SK-N-SH (cell line): ENCODE measurements around the gene STAC3. TPM values are rescaled to one million over a fixed set of nuclear protein-coding genes. Genes with fewer than 3 reads are reported as not detected.

Experiments used
- CTCF ChIA-PET: fragments of 300-600, 350-600 bp; formaldehyde crosslinking; extraction: SDS; loops from one replicate; lab custom pipeline; 2021; lab: Yijun Ruan, JAX
- POLR2A ChIA-PET: fragments of 350-600 bp; sonication (Branson Sonifier 250); formaldehyde crosslinking; extraction: SDS; loops from one replicate; lab custom pipeline; 2020; ENCODE audit warnings: antibody characterized with exemption, inconsistent platforms; lab: Yijun Ruan, JAX
- DNase-seq: peaks from one replicate; pipeline ENCODE4 v3.0.0; 2012
- H2AFZ ChIP-seq: fragments of 200-600 bp; sonication (generic); 2 replicates; pipeline ENCODE4 v1.8.1; 2016; ENCODE audit warnings: antibody characterized with exemption, mild to moderate bottlenecking, low read depth
- H3F3A ChIP-seq: fragments of 200-600 bp; sonication (generic); replicated peaks from 2 replicates; pipeline ENCODE3; 2016; ENCODE audit warnings: antibody characterized with exemption, mild to moderate bottlenecking; ENCODE audit not compliant: insufficient read depth
- H3K27ac ChIP-seq, 2 experiments: fragments of 200-500 bp in 1 of 2; fragments of 200-600 bp in 1 of 2; sonication (Bioruptor generic) in 1 of 2; sonication (generic), shearing (Covaris generic) in 1 of 2; 2 replicates each; pipeline versions ENCODE4 v1.5.1 to v1.6.1; 2014 to 2016; ENCODE audit warnings: low read depth in 2 of 2, inconsistent platforms in 1 of 2, low read length in 1 of 2, mild to moderate bottlenecking in 1 of 2, mixed read lengths in 1 of 2
- H3K27me3 ChIP-seq: fragments of 200-600 bp; sonication (generic), shearing (Covaris generic); 2 replicates; pipeline ENCODE4 v1.6.1; 2016; ENCODE audit warnings: mixed run types; ENCODE audit not compliant: insufficient read depth
- H3K36me3 ChIP-seq, 2 experiments: fragments of 200-500 bp in 1 of 2; fragments of 200-600 bp in 1 of 2; sonication (Bioruptor generic) in 1 of 2; sonication (generic) in 1 of 2; replicated peaks in 1 of 2; 2 replicates each; pipeline versions ENCODE3 to v1.5.1; 2014 to 2016; ENCODE audit warnings: low read length in 1 of 2, mild to moderate bottlenecking in 1 of 2; ENCODE audit not compliant: insufficient read depth in 2 of 2, control insufficient read depth in 1 of 2
- H3K4me1 ChIP-seq, 2 experiments: fragments of 200-500 bp in 1 of 2; fragments of 200-600 bp in 1 of 2; sonication (Bioruptor generic) in 1 of 2; sonication (generic), shearing (Covaris generic) in 1 of 2; 2 replicates each; pipeline versions ENCODE4 v1.5.1 to v1.6.1; 2014 to 2016; ENCODE audit warnings: low read depth in 1 of 2, low read length in 1 of 2, mixed run types in 1 of 2; ENCODE audit not compliant: insufficient read depth in 2 of 2, control insufficient read depth in 1 of 2
- H3K4me2 ChIP-seq: fragments of 200-600 bp; sonication (generic), shearing (Covaris generic); 2 replicates; pipeline ENCODE4 v1.6.1; 2017; ENCODE audit warnings: mixed run types
- H3K4me3 ChIP-seq, 2 experiments: fragments of 200-500 bp in 1 of 2; fragments of 200-600 bp in 1 of 2; sonication (Bioruptor generic) in 1 of 2; sonication (generic), shearing (Covaris generic) in 1 of 2; 2 replicates each; pipeline versions ENCODE4 v1.5.1 to v1.8.1; 2014 to 2016; ENCODE audit warnings: low read depth in 2 of 2, inconsistent platforms in 1 of 2, low read length in 1 of 2, mild to moderate bottlenecking in 1 of 2, mixed read lengths in 1 of 2, moderate library complexity in 1 of 2
- H3K79me2 ChIP-seq: fragments of 200-600 bp; sonication (generic); 2 replicates; pipeline ENCODE4 v1.8.1; 2017; ENCODE audit warnings: mild to moderate bottlenecking; ENCODE audit not compliant: insufficient read depth
- H3K9ac ChIP-seq: fragments of 200-600 bp; sonication (generic); 2 replicates; pipeline ENCODE4 v1.6.1; 2017; ENCODE audit warnings: mixed run types
- H3K9me2 ChIP-seq: fragments of 200-600 bp; sonication (generic); 2 replicates; pipeline ENCODE4 v1.6.1; 2017; ENCODE audit warnings: mixed run types
- H3K9me3 ChIP-seq: fragments of 200-600 bp; sonication (generic); 2 replicates; pipeline ENCODE4 v1.6.1; 2017; ENCODE audit warnings: mixed run types, mild to moderate bottlenecking, moderate library complexity
- H4K20me1 ChIP-seq: fragments of 200-600 bp; sonication (generic); 2 replicates; pipeline ENCODE4 v1.6.1; 2017; ENCODE audit warnings: mild to moderate bottlenecking, mixed run types; ENCODE audit not compliant: insufficient read depth
- CHD2 ChIP-seq: fragments of 150-350 bp; IDR thresholded peaks from 2 replicates; pipeline ENCODE4 v1.6.1; 2018; ENCODE audit warnings: low read length; ENCODE audit not compliant: partially characterized antibody
- EP300 ChIP-seq, 2 experiments: IDR thresholded peaks; 2 replicates each; pipeline versions ENCODE4 v1.4.0 to v1.6.1; 2012; ENCODE audit warnings: borderline replicate concordance in 1 of 2, low read depth in 1 of 2, low read length in 1 of 2
- FOXJ3 ChIP-seq: sonication (generic); formaldehyde crosslinking; IDR thresholded peaks from 2 replicates; pipeline ENCODE4 v1.5.1; 2020; ENCODE audit warnings: mild to moderate bottlenecking, missing genetic modification reagents
- FOXM1 ChIP-seq: IDR thresholded peaks from 2 replicates; pipeline ENCODE4 v1.4.0; 2012; ENCODE audit warnings: low read depth, mild to moderate bottlenecking
- GABPA ChIP-seq: IDR thresholded peaks from 2 replicates; pipeline ENCODE4 v1.4.0; 2012; ENCODE audit warnings: low read depth, mild to moderate bottlenecking
- JUND ChIP-seq: IDR thresholded peaks from 2 replicates; pipeline ENCODE4 v1.4.0; 2012
- NRF1 ChIP-seq: IDR thresholded peaks from 2 replicates; pipeline ENCODE4 v1.6.1; 2012; ENCODE audit warnings: low read depth, mild to moderate bottlenecking, low read length
- POLR2AphosphoS5 ChIP-seq: IDR thresholded peaks from 2 replicates; pipeline ENCODE4 v1.6.1; 2012; ENCODE audit warnings: low read depth, low read length
- RAD21 ChIP-seq: IDR thresholded peaks from 2 replicates; pipeline ENCODE4 v1.6.1; 2012; ENCODE audit warnings: mild to moderate bottlenecking, low read length
- RFX5 ChIP-seq: IDR thresholded peaks from 2 replicates; pipeline ENCODE4 v1.6.1; 2012; ENCODE audit warnings: mild to moderate bottlenecking, improper control_type of control experiment, low read length
- SIN3A ChIP-seq: IDR thresholded peaks from 2 replicates; pipeline ENCODE4 v1.6.1; 2012; ENCODE audit warnings: low read depth, mild to moderate bottlenecking, low read length, moderate library complexity, borderline replicate concordance
- TAF1 ChIP-seq: IDR thresholded peaks from 2 replicates; pipeline ENCODE4 v1.6.1; 2012; ENCODE audit warnings: low read depth, mild to moderate bottlenecking, low read length, moderate library complexity, borderline replicate concordance
- WGBS: methylation state at CpG from one replicate; pipeline ENCODE4 v1.1.6; 2017; ENCODE audit warnings: low lambda C conversion rate; 5-methylcytosine and 5-hydroxymethylcytosine counted together
- polyA plus RNA-seq, 3 experiments: library from polyadenylated mRNA; depleted of rRNA; stranded (reverse); fragments of >200 nt; gene quantifications; 2 replicates each; pipeline ENCODE4 v1.2.3, GENCODE V29; 2012
- TF ChIP-seq, protein P1 (sequence below): fragments of 150-350 bp; IDR thresholded peaks from 2 replicates; pipeline ENCODE4 v1.6.1; 2016; ENCODE audit warnings: mild to moderate bottlenecking, low read depth, low read length
- TF ChIP-seq, protein P2 (sequence below): IDR thresholded peaks from 2 replicates; pipeline ENCODE4; 2012

The STAC3 gene
- polyA plus RNA-seq, 1 of the 3 experiments (the other 2 are of a cell fraction), result 0.76 TPM

DNA sequence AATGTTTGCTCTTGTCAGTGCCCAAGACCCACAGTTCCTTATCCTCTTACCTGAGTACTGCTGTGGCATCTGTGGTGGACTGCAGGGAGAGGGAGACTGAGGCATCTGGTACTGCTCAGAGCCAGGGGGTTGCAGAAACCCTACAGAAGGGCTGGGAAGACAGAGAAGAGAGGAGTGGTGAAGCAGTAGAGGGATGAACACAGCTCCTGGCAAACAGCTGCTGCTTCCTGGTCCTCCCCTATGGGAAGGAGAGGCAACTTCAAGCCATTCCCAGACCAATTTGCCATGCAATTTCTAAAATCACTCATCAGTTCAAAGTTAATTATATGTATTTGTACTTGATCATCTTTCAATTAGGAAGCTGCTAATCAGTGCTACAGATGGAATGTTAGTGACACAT is 15.7 kb upstream of the STAC3 start:
- Histone ChIP-seq H3K9me3 (no peaks in the 10 kb centered on the region), H3K4me3 (no peak overlapping the region), H3K9me2 (no peaks in the 10 kb centered on the region), H3K27me3 (no peaks in the 10 kb centered on the region), H3K36me3 (peaks cover 24 to 42% of the 10 kb centered on the region in 2 experiments), H3K9ac (no peak overlapping the region), H4K20me1 (no peaks in the 10 kb centered on the region), H3K79me2 (no peaks in the 10 kb centered on the region), H3K4me1 (peaks cover 0 to 1% of the 10 kb centered on the region in 2 experiments; a peak in 1 of 4 replicates), H3K4me2 (no peak overlapping the region), H3K27ac (no peak overlapping the region), H2AFZ (no peak overlapping the region), H3F3A (peaks cover 12% of the 10 kb centered on the region)
- ChIA-PET CTCF (interaction anchor here (5.4 to 9.9 kb wide), 3 partner anchors 25 to 186 kb away, joined by 23 to 141 read pairs (median 45); partner anchors contain the start of gene INHBE), POLR2A (no interaction called here)
- DNase-seq, result no peak
- no peak for TF ChIP-seq JUND
- TF ChIP-seq GABPA, result no peak
- no peak for TF ChIP-seq NRF1
- no peak for TF ChIP-seq FOXM1
- no peak for TF ChIP-seq RAD21
- no peak for TF ChIP-seq CHD2

DNA sequence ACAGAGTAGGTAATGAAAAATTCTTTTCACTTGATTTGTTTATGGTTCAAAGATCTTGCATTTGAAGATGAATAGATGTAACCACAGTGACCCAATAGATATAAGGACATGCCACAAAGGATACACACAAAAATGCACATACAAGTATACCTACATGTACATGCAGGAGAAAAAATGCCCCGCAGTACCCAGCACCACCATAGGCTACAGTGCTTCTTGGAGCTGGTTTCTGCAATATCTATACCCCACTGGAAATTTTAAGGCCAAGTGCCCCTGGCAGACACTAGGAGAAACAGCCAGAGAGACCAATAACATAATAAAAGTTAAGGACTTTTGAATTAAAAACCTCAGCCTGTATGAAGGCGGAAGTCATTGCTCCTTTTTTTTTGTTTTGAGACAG is 12.1 kb upstream of the STAC3 start:
- DNase-seq, result no peak
- Histone ChIP-seq H3K9ac (no peak overlapping the region), H3K27ac (no peak overlapping the region), H3K4me2 (no peak overlapping the region), H3F3A (peaks cover 12% of the 10 kb centered on the region), H3K4me1 (peaks cover 0 to 11% of the 10 kb centered on the region in 2 experiments; a peak in 1 of 4 replicates), H3K4me3 (no peak overlapping the region), H3K36me3 (peaks cover 35 to 41% of the 10 kb centered on the region in 2 experiments), H4K20me1 (no peaks in the 10 kb centered on the region), H3K9me3 (no peaks in the 10 kb centered on the region), H3K79me2 (no peaks in the 10 kb centered on the region), H3K9me2 (no peaks in the 10 kb centered on the region), H3K27me3 (no peaks in the 10 kb centered on the region), H2AFZ (no peak overlapping the region)
- TF ChIP-seq FOXJ3, result no peak
- TF ChIP-seq, protein P1, sequence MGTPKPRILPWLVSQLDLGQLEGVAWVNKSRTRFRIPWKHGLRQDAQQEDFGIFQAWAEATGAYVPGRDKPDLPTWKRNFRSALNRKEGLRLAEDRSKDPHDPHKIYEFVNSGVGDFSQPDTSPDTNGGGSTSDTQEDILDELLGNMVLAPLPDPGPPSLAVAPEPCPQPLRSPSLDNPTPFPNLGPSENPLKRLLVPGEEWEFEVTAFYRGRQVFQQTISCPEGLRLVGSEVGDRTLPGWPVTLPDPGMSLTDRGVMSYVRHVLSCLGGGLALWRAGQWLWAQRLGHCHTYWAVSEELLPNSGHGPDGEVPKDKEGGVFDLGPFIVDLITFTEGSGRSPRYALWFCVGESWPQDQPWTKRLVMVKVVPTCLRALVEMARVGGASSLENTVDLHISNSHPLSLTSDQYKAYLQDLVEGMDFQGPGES, result no peak
- TF ChIP-seq FOXM1, result no peak
- no peak for TF ChIP-seq SIN3A
- no peak for TF ChIP-seq TAF1
- TF ChIP-seq RFX5, result no peak
- no peak for TF ChIP-seq GABPA
- TF ChIP-seq CHD2, result no peak
- TF ChIP-seq, protein P2, sequence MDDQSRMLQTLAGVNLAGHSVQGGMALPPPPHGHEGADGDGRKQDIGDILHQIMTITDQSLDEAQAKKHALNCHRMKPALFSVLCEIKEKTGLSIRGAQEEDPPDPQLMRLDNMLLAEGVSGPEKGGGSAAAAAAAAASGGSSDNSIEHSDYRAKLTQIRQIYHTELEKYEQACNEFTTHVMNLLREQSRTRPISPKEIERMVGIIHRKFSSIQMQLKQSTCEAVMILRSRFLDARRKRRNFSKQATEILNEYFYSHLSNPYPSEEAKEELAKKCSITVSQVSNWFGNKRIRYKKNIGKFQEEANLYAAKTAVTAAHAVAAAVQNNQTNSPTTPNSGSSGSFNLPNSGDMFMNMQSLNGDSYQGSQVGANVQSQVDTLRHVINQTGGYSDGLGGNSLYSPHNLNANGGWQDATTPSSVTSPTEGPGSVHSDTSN, result no peak
- no peak for TF ChIP-seq POLR2AphosphoS5
- TF ChIP-seq NRF1, result no peak
- TF ChIP-seq EP300 (IDR thresholded peaks at IDR 0.05; ENCODE audit: borderline replicate concordance in 1 of 2, low read depth in 1 of 2, low read length in 1 of 2), result no peak
- POLR2A ChIA-PET, result no interaction called here
- 43% methylated on average over 2 of the region's 2 CpGs for WGBS
- CTCF ChIA-PET, result interaction anchor here (0.6 to 9.9 kb wide), 13 partner anchors 8 to 248 kb away, joined by 3 to 141 read pairs (median 5); partner anchors contain the start of genes GLI1 and INHBE
